GM19324 (cell line): ENCODE measurements around the gene MYO1D.

ENCODE experiments used
- ATAC-seq: cut with Tn5 transposase; IDR thresholded peaks from one replicate; pipeline ENCODE4 v1.9.1; 2021; ENCODE audit warnings: mild to moderate bottlenecking, moderate library complexity; ENCODE audit not compliant: unreplicated experiment, low FRiP score

Gene MYO1D

GRCh38 chr17:32519228-32520103 is 357.5 kb downstream of the MYO1D start:
- no peak for ATAC-seq

DNA sequence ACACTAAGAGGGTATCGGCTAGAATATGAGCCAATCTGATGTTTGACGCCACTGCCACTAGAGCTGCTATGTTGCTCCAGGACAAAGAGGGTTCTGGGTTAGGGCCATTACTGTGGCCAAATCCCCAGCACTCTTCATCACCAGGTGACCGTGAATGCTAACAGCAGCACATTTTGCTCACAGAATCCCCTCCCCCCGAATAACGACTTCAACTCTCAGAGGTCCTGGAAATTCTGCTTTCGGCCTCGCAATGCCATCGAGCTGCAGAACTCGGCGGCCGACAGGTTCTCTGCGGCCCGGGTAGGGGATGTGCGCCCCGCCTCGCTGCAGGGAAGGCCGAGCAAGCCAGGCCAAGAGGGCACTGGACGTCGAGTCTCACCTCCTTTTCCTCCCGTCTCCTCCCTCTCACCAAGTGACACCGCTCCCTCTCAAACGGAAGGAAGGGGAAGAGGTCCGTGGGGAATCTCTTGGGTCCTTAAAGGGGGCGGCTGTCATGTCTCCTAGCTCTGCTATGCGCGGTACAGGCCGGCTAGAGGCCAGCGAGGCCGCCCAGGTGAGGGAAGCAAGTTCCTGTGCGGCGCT is 358.2 kb downstream of the MYO1D start:
- ATAC-seq, result no peak

- no peak for ATAC-seq
These were observed 358.9 kb downstream of the MYO1D start for GRCh38 chr17:32517982-32518381.

- ATAC-seq, result no peak
These were observed 359.8 kb downstream of the MYO1D start for GRCh38 chr17:32516940-32517701.

DNA sequence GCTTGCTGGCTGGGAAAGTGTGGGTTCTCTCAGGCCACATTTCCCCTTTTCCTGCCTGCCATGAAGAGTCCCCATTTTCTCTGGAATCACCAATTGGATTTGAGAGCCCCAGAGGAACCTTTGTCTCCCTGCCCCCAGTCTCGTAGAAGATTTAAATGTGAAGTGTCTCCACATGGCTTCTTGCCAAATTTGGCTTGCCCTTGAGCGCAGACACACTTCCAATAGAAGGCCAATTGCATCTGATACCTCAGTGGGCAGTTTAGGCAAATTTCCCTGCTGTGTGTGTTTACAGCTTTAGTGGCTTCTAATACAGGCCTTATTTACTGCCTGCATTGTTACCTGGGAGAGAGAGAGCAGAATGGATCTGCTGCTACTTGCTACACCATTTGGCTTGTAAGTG is 360.5 kb downstream of the MYO1D start:
- ATAC-seq, result no peak

GRCh38 chr17:32515677-32516383 is 361.1 kb downstream of the MYO1D start:
- ATAC-seq, result no peak

- no peak for ATAC-seq
These were observed 362.3 kb downstream of the MYO1D start for GRCh38 chr17:32514606-32515005.

GRCh38 chr17:32513579-32513978 is 363.3 kb downstream of the MYO1D start:
- no peak for ATAC-seq

GRCh38 chr17:32512328-32512727 is 364.6 kb downstream of the MYO1D start:
- no peak for ATAC-seq

- ATAC-seq, result no peak
These were observed 366.5 kb downstream of the MYO1D start for GRCh38 chr17:32510466-32510865.

DNA sequence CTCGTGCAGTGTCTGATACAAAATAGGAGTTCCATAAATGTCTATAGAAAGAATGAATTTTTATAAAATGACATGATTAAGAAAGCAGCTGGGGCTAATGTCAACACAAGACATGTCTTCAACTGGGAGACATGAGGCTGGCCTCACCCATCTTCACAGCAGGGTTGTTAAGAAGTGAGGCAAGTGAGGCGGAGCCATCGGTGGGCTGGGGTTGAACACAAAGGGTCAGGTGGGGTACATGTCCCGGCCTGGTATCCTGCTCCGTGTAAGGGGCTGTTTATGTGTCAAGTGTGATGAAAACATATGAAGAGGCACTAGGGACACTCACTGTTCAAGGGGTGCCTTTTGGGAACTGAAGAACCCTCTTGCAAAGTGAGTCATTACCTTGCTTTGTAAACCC is 368.0 kb downstream of the MYO1D start:
- no peak for ATAC-seq

- no peak for ATAC-seq
These were observed 372.5 kb downstream of the MYO1D start for GRCh38 chr17:32504166-32504990.

GRCh38 chr17:32503251-32504165 is 373.4 kb downstream of the MYO1D start:
- ATAC-seq, result no peak

DNA sequence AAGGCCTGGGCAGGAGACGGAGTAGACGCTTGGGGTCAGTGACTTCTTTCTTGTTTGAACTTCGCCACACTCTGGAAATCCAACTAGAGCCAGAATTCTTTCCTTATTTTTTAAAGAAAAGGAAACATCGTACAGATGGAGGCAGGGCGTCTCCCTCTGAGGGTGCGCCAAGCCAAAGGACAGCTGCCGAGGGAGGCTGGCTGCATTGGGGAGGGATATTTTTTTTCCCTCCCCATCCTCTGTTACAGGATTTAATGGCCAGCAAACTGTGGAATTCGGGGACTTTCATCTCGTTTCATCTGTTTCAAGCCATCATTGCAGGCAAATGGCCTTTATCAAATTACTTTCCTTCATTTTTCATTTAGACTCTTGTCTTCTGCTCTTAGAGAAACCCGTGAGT is 374.2 kb downstream of the MYO1D start:
- ATAC-seq, result no peak

DNA sequence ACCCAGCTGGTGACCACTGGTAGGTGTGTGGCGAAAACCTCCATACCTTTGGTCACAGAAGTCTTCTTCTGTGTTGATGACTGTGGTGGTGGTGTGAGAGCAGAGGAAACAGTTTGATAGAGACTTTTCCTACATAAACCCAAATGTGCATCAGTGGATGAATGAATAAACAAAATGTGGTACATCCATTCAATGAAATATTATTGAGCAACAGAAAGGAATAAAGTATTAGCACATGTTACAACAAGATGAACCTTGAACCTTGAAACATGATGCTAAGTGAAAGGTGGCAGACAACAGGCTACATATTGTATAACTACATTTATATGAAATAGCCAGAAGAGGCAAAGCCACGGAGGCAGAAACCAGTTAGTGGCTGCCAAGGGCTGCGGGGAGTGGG is 374.9 kb downstream of the MYO1D start:
- ATAC-seq, result no peak

DNA sequence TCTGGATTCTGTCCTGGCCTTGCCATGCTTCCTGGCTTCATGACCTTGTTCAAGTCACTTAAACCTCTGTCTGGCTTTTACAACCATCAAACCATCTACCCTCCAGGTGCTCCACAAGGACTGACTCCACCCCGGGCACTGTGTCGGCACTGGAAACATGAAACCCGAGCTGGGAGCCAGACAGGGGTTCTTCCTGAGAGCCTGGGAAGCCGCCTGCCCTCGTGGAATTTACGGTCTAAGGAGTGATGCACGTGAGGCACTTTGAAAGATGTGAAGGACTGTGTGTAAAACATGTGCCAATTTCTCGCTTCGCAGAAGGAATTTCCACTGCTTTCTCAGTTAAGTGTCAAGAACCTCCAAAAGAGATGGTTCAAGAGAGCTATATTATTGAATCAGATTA is 378.5 kb downstream of the MYO1D start:
- ATAC-seq, result no peak

DNA sequence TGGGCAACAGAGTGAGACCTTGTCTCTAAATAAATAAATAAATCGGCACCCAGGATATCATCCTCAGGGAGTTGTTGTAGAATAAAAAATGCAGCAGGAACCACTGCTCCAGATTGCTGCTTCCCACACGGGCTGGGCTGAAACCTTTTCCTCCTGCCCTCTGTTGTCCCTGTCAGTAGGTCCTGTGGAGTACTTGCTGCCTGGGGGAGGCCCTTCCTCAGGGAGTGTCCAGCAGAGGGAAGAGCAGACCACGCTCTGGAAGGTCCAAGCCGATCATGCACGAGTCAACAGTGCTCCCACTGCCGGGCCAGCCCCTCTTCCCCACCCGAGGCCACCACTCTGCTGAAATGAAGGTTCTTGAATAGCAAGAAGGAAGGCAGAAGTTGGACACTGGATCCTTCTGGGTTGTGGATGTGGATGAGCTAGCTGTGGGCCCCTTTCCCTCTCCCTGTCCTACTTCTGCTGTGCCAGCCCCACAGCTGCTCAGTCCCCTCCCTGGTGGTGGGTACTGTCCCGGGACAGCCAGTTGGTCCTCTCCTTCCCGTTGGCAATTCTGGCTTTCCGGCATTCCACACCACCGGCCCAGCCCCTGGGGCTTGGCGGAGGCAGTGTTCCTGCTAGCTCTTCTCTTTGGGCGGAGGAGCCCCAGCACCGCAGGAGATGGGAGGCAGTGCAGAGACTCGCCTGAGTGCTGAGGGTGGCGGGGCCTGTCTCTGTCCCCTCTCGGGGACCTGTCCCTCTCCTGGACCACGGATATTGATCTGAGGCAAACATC is 379.3 kb downstream of the MYO1D start:
- ATAC-seq, result no peak

- ATAC-seq, result no peak
These were observed 380.4 kb downstream of the MYO1D start for GRCh38 chr17:32496395-32497073.
